ENCODE results near the gene ZFP57. TPM values are rescaled to one million over a fixed set of nuclear protein-coding genes. Genes with fewer than 3 reads are reported as not detected.

ZFP57 gene
- total RNA-seq, 4 donors from 2014 or later = 0.16 TPM; not detected in 3

GRCh38 chr6:29655658-29656057, 25.3 kb downstream of the ZFP57 start:
- no peak overlapping the region for H3K4me3 ChIP-seq
- H3K9me3 ChIP-seq = no peaks in the 10 kb centered on the region
- in situ Hi-C loops (cut with MboI; ENCODE audit: low sequenced_read_pairs in 4 of 4) = no loop called here
- H3K27me3 ChIP-seq = no peaks in the 10 kb centered on the region
- TF ChIP-seq POLR2A (IDR thresholded peaks at IDR 0.05) (no peak), CTCF (IDR thresholded peaks at IDR 0.05 in 4 of 5, conservative IDR thresholded peaks at IDR 0.05 in 1 of 5) (no peak)
- no peaks in the 10 kb centered on the region for H3K36me3 ChIP-seq
- no peaks in the 10 kb centered on the region for H3K4me1 ChIP-seq
- intact Hi-C loops (cut with DNase I; ENCODE audit: low total_unique reads) = no loop called here
- no peak for ATAC-seq
- DNase-seq = no peak
- H3K27ac ChIP-seq = no peak overlapping the region

GRCh38 chr6:29653452-29654038, 27.4 kb downstream of the ZFP57 start:
- in situ Hi-C loops (cut with MboI; ENCODE audit: low sequenced_read_pairs in 4 of 4) (no loop called here), intact Hi-C loops (cut with DNase I; ENCODE audit: low total_unique reads) (no loop called here)
- ATAC-seq (no peak), DNase-seq (peak in 1 of 2 donors; percentile 17)
- Histone ChIP-seq H3K4me3 (no peak overlapping the region), H3K36me3 (no peaks in the 10 kb centered on the region), H3K27me3 (no peaks in the 10 kb centered on the region), H3K9me3 (no peaks in the 10 kb centered on the region), H3K27ac (no peak overlapping the region), H3K4me1 (peaks cover 0 to 3% of the 10 kb centered on the region in 2 donors)
- TF ChIP-seq POLR2A (IDR thresholded peaks at IDR 0.05) (no peak), CTCF (IDR thresholded peaks at IDR 0.05 in 4 of 5, conservative IDR thresholded peaks at IDR 0.05 in 1 of 5) (peak; percentile 16 to 83 (median 50))

GRCh38 chr6:29652198-29652584, 28.8 kb downstream of the ZFP57 start:
- H3K27me3 ChIP-seq = no peaks in the 10 kb centered on the region
- in situ Hi-C loops (cut with MboI; ENCODE audit: low sequenced_read_pairs in 4 of 4) = no loop called here
- no peak for TF ChIP-seq CTCF (IDR thresholded peaks at IDR 0.05 in 4 of 5, conservative IDR thresholded peaks at IDR 0.05 in 1 of 5)
- TF ChIP-seq POLR2A (IDR thresholded peaks at IDR 0.05) = no peak
- no peak overlapping the region for H3K27ac ChIP-seq
- no peak for ATAC-seq
- H3K36me3 ChIP-seq = no peaks in the 10 kb centered on the region
- no peak overlapping the region for H3K4me3 ChIP-seq
- intact Hi-C loops (cut with DNase I; ENCODE audit: low total_unique reads) = no loop called here
- no peak for DNase-seq
- H3K9me3 ChIP-seq = no peaks in the 10 kb centered on the region
- peaks cover 0 to 3% of the 10 kb centered on the region in 2 donors for H3K4me1 ChIP-seq

DNA sequence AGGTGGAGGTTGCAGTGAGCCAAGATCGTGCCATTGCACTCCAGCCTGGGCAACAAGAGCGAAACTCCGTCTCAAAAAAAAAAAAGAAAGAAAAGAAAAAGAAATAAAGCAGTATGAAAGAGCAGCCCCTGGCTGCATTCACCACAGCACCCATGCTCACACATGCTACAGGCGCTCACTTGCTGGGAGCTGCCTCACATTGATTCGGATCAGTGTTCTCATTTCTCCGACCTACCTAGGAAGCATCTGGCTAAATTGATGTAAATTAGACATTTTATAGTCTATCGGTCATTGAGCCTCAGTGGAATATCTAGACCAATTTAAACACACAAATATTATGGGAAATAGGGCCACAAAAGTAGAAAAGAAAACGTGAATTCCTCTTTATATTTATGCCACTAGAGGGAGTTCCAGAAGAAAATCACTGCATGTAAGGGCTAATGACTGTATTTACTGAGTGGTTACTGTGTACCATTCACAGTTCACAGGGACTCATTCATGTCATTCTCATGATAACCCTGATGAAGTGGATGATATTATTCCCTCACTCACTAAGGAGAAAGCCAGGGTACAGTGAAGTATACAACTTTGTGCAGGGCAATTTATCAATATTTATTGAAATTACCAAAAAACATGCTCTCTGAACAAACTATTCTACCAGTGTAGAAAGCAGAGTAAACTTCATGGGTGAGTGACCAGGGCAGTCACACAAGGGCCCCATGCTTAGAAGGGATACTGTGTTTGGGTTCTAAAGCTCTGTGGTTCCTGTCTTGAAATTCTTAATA, 29.3 kb downstream of the ZFP57 start:
- peak in 4 of 5 experiments; percentile 21 to 55 (median 32) for TF ChIP-seq CTCF (IDR thresholded peaks at IDR 0.05 in 4 of 5, conservative IDR thresholded peaks at IDR 0.05 in 1 of 5)
- no peak for TF ChIP-seq POLR2A (IDR thresholded peaks at IDR 0.05)
- intact Hi-C loops (cut with DNase I; ENCODE audit: low total_unique reads) = no loop called here
- no peak for ATAC-seq

More for the DNA sequence above, 29.3 kb downstream of the ZFP57 start:
- Histone ChIP-seq H3K27ac (no peak overlapping the region), H3K27me3 (no peaks in the 10 kb centered on the region), H3K4me3 (no peak overlapping the region), H3K4me1 (peaks cover 0 to 3% of the 10 kb centered on the region in 2 donors), H3K9me3 (no peaks in the 10 kb centered on the region), H3K36me3 (no peaks in the 10 kb centered on the region)
- no peak for DNase-seq
- in situ Hi-C loops (cut with MboI; ENCODE audit: low sequenced_read_pairs in 4 of 4) = no loop called here
